SKM-1 treated with dmso at 0.1 percent for 144 hours (cell line): ENCODE data around the gene P2RY6.

ENCODE experiments used
- DNase-seq: peaks from one replicate; lab custom pipeline; 2025; ENCODE audit not compliant: unreplicated experiment; lab: John Stamatoyannopoulos, UW

Gene P2RY6

DNA sequence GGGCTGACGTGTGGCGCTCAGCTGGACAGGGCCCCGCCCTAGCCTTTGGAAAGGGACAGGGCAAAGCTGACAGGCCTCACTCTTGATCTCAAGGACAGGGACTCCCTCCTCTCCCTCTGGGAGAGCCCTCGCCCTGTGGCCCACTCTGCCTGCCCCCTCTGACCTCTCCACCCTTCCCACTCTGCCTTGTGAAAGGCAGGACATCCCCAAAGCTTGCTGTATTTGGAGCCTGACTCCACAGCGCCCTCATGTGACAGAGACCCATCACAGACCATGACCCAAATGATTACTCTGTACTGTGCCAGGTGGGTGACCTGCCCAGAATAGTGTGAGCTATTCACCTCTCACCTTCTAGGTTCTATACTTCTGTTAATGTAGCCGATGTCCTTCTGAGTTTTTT, 35.3 kb upstream of the P2RY6 start:
- DNase-seq, result peak; percentile 47

DNA sequence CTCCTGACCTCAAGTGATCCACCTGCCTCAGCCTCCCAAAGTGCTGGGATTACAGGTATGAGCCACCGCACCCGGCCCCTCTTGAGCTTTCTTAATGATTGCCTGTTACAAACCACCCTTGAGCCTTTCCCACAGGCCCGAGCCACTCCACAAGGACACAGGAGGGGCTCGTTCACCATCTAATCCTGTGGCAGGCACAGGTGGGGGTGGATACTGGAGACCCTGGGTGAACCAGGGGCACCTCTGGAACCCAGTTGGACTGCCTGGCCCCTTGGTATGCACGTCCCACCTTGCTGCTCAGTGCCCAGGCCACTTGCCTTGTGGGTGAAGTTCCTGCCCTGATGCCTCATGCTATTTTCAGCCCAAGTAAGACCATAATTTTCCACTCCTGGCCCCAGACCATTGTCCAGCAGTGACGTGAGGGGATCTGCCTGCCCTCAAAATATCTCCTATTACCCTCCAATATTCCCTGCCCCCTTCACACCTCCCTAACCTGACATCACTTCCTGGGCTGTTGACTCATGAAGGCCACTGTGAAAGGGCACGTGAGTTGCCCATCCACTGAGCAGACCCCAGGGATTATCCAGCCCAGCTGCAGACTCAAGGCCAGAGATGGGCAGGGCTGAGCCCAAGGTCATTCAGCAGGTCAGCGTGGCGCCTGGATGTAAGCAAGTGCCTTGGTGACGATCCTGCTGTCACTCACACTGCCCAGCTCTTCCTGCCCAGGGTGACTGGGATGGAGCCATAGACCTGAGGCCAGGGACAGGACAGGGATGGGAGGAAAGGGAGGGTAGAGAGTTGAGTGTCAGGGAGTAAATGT, 34.5 kb upstream of the P2RY6 start:
- no peak for DNase-seq

- DNase-seq, result no peak
These were observed 33.0 kb upstream of the P2RY6 start for GRCh38 chr11:73239111-73239521.

DNA sequence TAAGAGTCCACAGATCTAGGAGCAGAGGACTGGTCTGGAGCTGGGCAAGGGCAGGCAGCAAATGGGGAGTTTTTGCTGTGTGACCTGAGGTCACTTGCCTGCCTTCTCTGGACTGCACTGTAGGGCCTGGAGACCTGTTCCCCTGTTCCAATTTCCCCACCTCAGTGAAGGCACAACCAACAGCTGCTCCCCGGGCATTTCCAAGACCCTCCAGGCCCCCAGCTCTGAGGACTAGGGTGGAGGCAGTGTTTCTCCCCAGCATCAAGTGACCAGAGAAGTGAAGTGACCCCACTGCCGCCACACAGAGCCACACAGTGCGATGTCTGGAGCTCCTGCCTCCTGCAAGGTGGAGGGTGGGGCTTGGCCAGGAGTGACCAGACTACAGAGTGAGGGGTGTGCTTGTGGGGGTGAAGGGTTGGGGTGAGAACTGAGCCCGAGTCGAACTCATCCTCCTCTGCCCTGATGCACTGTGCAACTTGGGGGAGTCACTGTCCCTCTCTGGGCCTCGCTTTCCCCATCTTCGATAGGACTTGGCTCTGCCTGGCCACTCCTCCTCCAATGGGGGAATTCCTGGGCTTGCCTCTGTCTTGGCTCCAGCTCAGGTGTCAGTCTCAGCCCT, 32.5 kb upstream of the P2RY6 start:
- DNase-seq, result no peak

- DNase-seq, result no peak
These were observed 31.9 kb upstream of the P2RY6 start for GRCh38 chr11:73240190-73240781.

DNA sequence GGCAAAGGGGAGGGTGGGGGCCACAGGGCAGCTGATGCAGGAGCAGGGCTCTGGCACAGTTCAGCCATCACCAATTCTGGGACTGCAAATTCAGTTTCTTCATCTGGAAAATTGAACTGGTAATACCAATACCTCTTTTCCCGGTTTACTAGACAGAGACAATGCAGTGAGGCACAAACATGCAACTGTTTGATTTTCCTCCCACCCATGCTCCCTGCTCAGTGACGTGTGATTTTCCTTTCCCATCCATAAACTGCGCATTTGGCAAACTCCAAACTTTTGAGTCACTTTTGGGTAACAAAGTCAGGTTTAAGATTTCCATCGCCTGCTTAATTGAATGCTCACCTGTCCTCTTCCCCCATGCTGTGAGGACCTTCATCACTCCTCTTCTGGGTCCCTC, 30.8 kb upstream of the P2RY6 start:
- no peak for DNase-seq

DNA sequence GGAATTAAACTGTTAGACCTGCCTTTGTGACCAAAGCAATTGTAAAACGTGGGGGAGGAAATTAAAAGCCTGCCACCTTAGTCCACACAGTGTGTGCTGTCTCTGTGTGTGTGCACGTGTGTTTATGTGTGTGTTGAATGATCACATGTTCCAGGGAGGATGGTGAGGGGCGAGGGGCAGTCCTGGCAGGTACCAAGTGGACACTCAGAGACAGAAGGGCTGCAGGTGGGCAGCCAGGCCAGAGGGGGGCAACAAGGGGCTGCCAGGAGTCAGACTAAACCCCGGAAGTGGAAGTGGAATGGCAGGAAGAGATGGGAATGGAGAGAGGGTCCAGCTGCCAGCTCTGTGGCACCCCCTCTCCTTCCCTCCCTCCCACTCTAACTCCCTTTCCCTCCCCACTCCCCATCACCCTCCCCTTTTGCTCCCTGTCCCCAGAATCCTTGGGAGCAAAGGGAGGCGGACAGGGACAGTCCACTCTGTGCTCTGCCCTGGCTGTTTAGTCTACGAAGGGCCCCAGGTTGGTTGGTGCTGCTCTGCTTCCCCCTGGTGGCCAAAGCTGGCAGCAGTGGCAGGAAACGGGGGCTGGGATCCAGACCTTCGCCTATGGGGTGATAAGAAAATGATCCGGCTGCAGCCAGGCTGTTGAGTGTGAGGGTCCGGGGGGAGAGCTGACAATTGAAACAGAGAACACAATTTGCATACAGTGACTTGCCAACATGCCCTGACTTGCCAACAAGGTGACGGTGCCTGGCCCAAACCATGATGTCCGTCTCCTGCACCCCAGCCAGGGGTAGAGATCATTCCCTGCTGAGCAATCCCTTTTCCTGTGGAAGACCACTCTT, 29.7 kb upstream of the P2RY6 start:
- peak; percentile 29 for DNase-seq

GRCh38 chr11:73243093-73243485, 29.0 kb upstream of the P2RY6 start:
- DNase-seq, result no peak

DNA sequence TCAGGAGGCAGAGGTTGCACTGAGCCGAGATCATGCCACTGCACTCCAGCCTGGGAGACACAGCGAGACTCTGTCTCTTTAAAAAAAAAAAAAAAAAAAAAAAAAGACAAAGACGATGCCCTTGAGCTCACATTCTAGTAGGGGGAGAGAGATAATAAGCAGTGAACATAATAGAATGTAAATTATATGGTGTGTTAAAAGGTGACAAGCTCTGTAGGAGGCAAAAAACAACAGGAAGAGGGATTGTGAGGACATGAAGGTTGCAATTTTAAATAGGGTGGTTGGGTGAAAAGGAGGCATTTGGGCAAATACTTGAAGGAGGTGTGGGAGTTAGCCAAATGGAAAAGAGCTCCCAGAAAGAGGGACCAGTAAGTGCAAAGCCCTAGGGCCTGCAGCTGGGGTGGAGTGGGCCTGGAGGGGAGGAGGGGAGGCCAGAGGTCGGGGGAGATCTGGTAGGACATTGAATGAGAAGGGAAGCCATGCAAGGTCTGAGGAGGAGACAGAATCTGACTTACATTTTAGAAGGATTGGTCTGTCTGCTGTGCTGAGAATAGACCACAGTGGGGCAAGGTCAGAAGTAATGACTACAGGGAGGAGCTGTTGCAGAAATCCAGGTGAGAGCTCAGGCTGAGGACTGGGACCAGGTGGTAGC, 27.4 kb upstream of the P2RY6 start:
- no peak for DNase-seq

- DNase-seq, result no peak
These were observed 26.7 kb upstream of the P2RY6 start for GRCh38 chr11:73245461-73245860.

GRCh38 chr11:73246303-73246702, 25.8 kb upstream of the P2RY6 start:
- no peak for DNase-seq

- no peak for DNase-seq
These were observed 23.5 kb upstream of the P2RY6 start for GRCh38 chr11:73248526-73249185.

DNA sequence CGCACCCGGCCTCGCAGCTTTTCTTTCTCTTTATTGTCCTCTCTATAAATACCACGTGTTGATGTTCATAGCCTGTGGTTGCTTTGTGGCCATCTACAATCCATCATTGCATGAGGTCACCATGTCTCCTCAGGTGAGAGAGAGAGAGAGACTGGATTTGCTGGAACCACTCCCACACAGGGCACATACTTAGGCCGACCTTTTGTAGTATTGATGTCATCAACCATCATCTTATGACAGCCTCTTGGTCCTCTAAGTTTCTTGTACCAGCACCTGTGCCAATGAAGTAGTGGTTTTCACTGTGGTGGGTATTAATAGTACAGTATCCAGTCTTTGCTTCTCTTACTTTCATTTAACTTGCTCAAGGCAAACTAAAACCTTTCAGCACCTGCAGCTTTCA, 22.8 kb upstream of the P2RY6 start:
- DNase-seq, result no peak

DNA sequence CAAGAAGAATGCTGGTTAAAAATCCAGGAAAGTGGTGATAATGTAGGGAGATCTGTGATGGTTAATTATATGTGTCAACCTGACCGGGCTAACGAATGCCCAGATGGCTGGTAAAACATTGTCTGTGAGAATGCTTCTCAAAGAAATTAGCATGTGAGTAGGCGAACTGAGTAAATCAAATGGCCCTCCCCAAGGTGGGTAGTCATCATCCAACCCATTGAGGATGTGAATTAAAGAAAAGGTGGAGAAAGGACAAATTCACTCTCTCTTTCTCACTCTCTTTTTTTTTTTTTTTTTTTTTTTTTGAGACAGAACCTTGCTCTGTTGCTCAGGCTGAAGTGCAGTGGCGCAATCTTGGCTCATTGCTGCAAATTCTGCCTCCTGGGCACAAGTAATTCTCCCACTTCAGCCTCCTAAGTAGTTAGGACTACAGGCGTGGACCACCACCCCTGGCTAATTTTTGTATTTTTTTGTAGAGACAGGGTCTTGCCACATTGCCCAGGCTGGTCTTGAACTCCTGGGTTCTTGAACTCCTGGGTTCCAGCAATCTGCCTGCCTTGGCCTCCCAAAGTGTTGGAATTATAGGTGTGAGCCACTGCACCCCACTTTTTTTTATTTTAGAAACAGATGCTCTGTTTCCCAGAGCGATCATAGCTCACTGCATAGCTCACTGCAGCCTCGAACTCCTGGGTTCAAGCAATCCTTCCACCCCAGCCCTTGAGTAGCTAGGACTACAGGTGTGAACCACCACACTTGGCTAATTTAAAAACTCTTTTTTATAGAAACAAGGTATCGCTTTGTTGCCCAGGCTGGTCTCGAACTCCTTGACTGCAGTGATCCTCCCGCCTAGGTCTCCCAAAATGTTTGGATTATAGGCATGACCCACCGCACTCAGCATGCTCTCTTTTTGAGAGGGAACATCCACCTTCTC, 22.0 kb upstream of the P2RY6 start:
- DNase-seq, result no peak

DNA sequence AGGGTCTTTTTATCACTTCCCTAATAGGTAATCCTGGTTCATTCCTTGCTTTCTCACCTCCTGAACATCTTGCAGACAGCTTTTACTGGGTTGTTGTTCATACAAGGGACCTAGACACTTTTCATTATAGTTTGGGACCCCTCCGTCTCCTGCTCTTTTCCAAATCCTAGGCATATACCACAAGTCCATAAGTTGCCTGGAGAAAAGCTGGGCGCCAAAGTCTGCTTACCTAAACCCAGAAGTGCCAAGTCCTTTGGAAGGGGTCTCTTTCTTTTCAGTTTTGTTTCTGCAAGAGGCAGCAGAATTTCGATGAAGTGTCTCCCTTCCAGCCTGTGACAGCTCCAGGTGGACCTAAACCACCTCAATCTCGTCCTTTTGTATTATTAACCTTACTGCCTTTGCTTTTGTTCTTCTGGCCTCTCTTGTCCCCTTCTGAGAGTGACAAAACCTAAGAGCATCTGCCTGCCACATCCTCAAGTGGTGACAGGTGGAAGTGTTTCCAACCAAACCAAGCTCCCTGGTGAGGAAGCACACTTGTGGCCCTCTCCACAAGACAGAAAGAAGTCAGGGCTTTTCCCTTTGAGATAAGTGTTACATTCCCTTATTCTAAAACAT, 19.5 kb upstream of the P2RY6 start:
- peak; percentile 37 for DNase-seq

DNA sequence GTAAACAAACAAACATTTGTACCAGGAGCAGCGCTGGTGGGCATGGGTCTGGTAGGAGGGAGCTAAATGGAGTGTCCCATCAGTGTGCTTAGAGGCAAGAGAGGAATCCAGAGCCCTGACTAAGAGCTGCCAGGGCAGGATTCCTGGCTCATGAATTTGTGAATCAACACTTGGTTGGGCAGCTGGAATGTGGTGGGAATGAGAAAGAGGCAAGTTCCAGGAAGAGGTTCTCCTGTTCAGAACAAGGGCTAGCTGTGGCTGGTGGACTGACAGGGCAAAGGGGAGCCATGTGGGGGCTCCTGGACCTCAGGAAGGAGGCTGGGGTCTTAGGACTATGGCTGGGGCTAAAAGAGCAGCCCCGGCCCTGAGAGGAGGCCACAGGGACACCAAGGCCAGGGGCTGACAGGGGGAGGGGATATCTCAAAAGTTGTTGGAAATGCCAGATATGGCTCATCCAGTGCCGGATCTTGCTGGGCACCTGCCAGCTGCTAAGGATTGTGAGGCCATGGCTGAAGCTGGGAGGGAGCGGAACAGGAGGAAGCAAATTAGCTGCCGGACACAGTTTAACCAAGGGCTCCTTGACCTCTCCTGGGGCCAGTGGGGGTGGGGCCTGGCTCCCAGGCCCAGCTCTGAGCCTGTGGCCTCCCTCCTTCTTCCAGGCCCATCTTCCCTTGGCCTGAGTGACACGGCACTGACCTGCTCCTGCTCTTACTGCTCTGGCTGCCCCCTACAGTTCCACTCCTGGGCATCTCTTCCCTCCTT, 14.6 kb upstream of the P2RY6 start:
- no peak for DNase-seq

DNA sequence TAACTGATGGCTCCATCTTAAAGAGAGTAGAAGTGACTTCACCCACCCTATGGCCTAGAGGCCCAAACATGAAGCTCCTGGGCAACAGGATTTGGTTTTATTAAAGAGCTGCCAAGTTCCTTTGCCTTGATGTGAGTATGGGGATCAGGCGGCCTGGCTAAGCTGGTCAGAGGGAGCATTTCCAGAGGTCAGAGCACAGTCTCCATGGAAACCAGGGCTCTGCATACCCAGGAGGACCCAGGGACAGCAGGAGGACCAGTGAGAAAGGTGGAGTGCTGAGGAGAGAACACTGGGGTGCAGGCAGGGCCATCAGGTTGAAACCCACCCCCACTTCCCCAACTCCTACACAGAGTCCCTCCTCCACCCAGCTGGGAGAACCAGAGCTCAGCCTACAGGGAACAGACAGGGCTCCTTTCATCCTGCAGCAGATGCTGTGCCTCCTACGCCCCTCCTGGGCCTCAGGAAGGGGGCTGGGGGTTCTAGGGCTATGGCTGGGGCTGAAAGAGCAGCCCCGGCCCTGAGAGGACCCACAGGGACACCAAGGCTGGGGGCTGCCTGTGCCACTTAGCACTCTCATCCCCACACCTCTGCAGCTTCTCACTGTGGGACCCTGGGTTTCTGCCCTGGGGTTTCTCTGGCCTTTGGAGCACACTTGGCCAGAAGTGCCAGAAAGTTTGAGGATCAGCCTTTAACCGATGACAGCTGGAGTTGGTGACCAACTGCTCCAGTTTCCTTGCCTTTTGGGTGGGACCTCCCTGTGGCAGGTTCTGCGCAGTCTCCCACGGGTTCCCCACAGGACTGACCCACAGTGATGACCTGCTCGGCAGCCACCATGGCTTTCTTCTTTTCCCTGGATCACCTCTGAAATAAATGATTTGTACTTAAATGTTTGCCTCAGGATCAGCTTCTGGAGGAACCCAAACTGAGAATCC, 13.8 kb upstream of the P2RY6 start:
- no peak for DNase-seq
